ENCODE measurements around the gene DGKI.
A peak's percentile ranks its signal among the peaks of the same experiment; 100 is the strongest.
"Not testable (repeated sequence)": the region's sequence is repeated elsewhere in the genome, so short reads cannot be mapped to it uniquely, and the experiment has no call there.

Gene DGKI

DNA sequence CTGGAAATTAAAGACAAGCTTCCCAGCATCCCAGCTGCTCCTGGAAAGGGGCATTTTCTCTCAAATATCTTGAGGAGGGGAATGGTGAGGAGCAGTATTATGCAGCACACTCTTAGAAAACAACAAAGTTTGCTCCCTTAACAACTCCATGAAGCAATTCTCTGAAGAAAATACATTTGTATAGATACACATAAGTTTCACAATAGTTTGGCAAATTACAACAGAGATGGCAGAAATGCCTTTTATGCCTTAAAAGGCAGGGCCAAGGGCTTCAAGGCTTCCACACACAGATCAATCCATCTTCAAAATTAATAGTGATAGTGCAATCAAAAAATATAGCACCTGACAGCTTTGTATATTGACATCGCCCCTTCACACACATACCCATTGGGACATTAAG is 12.2 kb downstream of the DGKI start:
- DNase-seq: no peak

DNA sequence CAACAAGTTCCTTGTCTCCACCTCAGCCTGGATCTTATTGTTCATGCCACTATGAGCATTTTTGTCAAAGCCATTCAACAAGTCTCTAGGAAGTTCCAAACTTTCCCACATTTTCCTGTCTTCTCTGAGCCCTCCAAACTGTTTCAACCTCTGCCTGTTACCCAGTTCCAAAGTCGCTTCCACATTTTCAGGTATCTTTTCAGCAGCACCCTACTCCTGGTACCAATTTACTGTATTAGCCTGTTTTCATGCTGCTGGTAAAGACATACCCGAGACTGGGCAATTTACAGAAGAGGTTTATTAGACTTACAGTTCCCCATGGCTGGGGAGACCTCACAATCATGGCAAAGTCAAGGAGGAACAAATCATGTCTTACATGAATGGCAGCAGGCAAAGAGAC is 13.8 kb downstream of the DGKI start:
- DNase-seq: not testable (repeated sequence)

DNA sequence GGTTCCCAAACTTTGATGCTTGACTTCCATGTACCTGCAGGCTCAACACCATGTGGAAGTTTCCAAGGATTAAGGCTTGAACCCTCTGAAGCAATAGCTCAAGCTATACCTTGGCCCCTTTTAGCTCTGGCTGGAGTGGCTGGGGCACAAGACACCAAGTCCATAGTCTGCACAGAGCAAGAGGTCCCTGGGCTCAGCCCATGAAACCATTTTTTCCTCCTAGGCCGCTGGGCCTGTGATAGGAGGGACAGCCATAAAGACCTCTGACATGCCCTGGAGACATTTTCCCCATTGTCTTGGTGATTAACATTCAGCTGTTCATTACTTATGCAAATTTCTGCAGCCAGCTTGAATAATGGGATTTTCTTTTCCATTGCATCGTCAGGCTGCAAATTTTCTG is 14.4 kb downstream of the DGKI start:
- DNase-seq: no peak

DNA sequence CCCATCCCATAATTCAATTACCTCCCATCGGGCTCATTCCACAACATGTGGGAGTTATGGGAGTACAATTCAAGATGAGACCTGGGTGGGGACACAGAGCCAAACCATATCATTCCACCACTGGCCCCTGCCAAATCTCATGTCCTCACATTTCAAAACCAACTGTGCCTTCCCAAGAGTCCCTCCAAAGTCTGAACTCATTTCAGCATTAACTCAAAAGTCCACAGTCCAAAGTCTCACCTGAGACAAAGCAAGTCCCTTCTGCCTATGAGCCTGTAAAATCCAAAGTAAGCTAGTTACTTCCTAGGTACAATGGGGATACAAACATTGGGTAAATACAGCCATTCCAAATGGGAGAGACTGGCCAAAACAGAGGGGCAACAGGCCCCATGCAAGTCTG is 15.2 kb downstream of the DGKI start:
- DNase-seq: not testable (repeated sequence)

DNA sequence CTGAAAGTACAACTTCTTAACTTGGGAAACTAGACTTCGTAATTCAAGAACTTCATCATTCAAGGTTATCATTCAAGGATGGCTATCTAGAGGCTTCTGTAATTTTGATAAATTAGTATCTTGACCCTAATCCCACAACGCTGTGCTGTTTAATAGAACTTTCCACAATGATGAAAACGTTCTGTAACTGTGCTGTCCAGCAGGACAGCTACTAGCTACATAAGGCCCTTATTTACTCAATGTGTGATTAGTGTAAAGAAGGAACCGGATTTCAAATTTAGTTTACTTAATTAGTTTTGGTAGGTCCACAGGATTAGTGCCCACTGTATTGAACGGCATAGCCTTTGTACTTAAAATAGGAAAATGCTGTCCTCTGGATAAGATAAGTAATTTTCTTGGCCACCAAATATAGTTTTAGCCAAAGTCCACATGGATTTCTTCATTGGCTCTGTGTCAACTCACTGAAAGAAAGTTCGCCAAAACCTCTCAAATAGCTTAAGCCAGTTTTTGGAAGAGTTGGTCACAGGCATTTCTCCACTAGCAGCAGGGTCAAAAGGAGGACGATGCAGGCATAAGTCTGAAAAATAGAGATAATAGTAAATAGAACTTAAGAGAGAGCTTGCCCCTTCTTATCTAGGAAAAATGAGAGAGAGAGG is 17.3 kb downstream of the DGKI start:
- no peak for DNase-seq

DNA sequence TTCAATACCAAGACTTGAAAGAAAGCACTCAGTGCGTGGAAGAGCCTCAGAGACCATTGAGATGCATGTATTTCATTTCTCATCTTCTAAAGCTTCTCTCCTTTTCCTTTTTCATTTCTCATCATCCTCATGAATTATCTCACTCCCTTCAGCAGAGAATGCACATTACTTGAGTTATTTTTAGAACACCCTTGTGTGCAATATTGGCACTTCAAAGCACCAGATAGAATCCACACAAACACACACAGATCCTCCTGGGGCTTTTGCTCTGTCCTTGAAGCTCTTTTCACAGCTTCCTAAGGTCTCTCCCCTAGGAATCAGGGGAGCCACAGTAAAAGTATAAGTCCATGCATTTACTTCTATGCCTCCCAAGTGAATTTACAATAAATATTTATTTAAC is 18.3 kb downstream of the DGKI start:
- DNase-seq: no peak

DNA sequence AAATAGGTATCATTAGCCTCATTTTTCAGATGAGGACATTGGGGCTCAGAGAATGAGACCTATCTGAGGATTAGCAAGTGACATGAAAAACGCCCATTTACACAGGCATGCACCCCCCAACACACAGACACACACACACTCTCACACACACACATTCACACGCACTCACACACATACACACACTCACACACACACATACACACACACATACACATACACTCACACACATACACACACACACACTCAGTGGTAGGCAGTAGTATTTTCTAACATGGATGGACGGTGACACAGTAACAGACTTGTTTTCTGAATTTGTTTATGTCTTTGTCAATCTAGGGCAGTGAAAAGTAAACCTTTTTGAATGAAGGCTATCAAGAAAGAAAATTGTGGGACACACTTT is 21.3 kb downstream of the DGKI start:
- no peak for DNase-seq

DNA sequence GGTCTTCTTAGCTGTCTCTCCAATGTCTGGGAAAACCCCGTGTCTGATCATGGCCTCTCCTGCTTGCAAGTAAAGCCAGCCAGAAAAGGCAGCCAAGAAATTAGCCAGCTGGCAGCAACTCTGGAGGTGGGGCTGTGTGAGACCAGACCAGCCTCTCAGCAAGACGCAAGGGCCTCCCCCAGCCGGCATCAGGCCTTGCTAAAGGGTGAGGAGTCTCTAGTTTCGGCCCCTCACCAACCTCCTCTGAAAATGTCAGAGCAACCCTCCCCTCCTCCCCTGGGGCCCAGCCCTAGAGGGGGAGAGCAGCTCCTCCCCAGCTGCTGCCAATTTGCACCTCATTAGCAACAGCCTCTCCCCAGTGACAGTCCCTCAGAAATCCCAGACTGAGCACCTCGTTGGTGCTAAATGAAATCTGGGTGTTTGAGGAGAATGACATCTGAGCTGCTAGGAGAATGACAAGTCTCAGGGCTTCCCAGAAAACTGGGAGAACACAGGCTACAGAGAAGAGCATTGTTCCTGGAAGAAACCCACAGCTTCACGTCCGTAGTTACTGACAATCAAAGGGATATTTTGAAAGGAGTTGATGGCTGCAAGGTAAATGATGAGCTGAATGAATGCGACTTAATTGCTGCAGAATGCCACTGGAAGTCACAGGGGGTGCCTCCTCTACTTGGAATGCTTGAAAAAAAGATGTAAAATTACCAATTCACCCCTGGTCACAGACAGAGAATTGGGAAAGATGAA is 25.9 kb downstream of the DGKI start:
- DNase-seq: no peak

DNA sequence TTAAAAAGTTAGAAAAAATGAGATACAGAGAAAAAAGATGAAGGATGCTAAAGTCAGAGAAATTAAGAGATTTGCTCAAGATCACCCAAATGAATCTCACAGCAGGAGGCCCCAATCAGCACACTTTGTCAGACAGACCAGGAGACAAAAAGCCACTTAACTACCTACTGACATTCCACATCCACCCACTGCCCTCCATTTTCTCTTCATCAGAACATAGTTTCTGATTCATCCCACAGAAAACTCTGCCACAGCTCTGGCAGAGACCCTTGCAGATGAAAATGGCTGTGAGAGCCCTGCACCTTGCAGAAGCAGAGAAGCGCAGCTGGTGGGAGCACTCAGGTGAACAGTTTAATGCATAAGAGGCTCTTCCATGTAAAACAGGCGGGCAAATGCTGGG is 26.6 kb downstream of the DGKI start:
- no peak for DNase-seq

DNA sequence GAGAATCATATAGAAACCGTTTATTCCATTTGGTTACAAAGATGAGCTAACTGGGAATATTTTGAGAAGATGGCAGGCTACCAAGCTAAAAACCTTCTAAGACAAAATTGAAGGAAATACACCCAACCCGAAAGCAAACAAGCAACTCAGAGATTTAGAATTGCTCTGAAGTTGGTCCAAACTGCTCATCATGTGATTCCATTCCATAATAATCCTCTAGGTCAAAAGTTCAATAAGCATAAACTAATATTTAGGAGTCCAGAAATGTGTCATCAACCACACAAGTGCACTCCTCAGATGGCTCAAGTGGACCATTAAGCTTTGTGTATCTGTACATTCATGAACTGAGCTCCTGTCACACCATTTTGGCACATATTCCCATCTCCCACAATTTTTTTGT is 28.7 kb downstream of the DGKI start:
- DNase-seq: peak; percentile 97

DNA sequence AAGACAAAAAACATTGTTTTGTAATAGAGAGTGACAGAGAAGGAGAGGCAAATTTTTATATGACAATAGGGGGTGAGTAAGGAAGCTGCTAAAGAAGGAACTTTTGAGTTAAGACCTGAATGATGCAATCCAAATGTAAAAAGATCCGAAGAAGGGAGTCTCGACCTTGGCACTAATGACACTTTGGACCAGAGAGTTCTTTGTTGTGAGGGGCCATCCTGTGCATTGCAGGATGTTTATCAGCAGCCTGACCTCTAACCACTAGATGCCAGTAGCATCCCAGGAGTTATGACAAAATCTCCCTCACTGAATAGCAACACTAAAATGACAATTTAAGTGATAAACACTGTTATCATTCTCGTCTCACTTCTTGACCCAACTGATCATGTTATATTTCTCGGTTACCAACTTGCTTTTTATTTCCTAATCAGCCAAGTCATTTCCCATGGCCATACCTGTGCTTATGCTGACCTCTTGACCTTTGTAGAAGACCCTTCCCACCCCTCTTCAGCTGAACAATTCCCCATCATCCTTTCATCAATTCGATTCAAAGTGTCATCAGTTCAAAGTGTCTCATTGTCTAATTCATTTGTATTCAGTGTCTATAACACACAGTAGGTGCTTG is 30.0 kb downstream of the DGKI start:
- peak; percentile 11 for DNase-seq

DNA sequence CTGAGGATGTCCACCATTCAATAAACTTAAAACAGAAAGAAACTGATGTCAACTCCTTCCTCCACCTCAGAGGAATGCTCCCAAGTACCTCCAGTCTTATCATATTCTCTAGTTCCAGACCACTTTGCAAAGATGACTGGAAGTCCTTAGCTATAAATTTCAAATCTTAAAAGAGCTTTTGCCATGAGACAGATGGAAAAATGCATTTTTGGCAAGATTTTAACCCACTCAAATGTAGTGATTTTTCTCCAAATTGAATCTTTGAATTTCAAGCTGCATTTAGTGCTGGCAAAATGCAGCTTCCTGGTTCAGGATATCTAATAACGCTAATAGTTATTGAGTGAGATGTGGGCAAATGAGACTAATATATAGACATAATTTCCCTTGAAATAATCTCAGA is 33.2 kb downstream of the DGKI start:
- DNase-seq: no peak

DNA sequence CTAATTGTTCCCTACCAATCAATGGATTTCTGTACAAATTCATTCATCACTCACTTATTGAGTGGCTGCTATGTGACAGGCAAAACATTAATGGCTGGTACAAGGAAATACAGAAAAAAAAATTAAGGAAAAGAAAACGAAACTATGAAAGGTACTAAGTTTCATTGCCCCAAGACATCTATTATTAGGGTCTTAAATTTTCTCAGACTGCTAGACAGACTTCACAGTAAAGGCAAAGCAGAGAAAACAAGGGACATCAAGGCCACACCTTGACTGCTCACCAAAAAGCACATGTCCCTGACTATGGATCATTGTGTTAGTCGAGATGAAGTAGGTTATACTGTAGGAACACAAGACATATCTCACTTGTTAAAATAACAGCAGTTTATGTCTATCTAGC is 36.5 kb downstream of the DGKI start:
- DNase-seq: no peak

DNA sequence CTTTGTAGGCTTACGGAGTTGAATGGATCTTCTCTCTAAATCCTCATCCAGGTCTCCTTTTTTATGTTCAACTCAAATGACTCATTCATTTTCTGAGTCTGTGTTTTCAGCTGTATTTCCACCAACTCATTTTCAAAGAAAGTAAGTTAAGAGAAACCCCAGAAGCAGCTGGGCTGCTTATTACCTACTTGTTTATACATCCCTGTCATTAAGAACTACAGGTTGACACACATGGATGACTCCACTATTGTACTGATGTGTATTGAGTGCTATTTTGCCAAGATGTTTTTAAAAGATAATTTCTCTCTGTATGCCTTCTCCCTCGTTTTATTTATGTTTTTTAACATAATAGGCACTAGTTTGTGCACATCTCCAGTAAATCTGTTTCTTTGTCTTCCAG is 41.9 kb downstream of the DGKI start:
- no peak for DNase-seq

DNA sequence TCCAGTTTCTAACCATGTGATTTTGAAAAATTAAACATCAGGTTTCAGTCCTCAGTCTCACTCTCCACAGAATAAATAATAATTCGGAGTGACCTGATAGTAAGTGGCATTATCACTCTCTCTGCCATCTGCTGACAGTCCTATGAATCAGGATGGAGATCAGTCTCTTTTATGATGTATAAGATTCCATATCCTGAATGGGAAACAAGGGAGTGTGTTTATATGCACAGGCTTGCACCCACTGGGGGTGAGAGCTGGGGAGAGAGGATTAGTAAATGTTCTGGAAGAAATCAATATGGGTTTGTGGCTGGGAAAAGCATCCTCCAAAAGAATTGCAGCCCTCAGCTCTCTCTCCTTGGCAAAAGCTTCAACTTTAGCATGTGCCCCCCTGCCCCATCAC is 45.3 kb downstream of the DGKI start:
- DNase-seq: no peak

DNA sequence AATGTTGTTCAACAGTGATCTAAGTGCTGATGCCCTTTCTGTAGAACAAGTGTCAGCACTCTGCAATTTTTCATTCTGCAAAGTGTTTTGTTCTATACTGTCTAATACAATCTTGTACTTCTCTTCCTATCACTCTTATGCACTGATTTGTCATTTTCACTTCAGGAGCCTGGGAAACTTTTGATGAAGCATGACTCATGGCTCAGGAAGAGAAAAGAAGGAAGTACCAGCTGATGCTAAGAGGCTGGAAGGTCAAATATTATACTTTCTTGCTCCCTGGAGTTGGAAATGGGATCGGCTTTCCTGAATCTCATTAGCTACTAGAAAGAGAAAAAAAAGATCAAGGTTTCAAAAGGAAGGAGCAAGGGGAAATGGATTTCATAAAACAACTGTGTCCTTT is 45.8 kb downstream of the DGKI start:
- DNase-seq: peak; percentile 72

DNA sequence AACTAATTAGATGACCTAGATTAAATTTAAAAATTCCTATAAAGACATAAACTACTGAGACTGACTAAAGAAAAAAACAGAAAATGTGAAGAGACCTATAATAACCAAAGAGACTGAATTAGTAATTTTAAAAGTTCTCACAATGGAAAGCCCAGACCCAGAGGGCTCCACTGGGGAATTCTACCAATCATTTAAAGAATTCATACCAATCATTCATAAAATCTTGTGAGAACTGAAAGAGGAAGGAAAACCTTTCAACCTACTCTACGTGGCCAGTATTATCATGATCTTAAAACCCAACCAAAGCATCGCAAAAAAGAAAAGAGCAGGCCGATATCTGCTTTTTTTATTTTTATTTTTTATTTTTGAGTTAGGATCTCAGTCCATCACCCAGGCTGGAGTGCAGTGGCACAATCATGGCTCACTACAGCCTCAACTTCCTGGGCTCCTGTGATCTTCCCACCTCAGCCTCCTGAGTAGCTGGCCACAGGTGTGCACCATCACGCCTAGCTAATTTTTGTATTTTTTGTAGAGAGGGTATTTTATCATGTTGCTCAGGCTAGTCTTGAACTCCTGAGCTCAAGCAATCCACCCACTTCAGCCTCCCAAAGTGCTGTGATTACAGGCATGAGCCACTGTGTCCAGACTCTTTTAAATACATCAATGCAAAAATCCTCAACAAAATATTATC is 48.6 kb downstream of the DGKI start:
- DNase-seq: no peak

DNA sequence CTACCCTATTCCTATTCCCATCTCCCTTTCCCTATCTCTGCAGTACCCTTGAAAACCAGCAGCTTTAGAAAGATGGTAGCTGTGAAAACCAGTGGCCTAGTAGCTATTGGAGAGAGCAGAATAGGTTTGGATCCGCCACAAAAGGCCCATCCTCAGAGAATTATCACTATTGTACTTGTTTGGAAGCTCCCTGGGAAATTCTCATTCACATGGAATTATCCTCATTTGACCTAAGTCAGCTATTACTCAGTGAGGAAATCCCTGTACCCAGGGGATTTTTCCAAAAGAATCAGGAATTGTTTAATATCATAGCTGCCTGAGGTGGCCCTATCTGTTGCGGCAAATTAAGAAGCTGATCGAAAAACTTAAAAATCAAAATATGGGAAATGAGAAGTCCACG is 51.6 kb downstream of the DGKI start:
- no peak for DNase-seq

DNA sequence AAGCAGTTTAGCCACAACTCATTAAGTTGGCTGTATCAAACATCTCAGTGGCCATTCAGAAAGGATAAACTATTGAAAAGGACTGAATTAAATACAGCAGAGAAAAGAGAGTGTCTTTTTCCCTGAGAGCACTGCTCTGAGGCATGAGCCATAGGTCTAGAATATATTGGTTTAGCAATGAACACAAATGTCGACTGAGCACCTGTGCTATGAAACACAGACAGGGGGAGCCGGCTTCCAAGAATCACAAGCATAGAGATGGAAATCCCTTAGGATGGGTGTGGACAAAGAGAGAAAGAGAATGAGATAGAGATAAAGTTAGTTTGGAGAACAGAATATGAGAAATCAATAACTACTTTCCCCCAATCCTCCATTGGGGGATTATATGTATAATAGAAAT is 54.8 kb downstream of the DGKI start:
- no peak for DNase-seq

DNA sequence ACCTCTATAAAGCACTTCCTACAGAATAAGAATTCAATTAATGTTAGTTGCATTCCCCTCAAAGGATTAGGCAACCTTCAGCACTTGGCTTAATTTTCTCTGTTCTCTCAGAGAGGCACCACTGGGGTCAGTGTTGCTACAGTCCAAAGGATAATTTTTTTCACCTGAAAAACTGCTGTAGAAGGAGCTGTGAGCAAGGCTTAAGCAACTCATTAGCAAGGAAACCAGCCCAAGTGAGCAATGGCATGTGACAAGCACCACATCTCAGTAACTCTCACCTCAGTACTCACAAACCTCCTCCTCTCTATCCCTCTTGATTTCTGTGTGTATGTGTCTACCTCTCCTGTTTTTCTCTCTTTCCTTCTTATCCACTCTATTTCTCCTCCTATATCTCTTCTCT is 55.9 kb downstream of the DGKI start:
- no peak for DNase-seq

DNA sequence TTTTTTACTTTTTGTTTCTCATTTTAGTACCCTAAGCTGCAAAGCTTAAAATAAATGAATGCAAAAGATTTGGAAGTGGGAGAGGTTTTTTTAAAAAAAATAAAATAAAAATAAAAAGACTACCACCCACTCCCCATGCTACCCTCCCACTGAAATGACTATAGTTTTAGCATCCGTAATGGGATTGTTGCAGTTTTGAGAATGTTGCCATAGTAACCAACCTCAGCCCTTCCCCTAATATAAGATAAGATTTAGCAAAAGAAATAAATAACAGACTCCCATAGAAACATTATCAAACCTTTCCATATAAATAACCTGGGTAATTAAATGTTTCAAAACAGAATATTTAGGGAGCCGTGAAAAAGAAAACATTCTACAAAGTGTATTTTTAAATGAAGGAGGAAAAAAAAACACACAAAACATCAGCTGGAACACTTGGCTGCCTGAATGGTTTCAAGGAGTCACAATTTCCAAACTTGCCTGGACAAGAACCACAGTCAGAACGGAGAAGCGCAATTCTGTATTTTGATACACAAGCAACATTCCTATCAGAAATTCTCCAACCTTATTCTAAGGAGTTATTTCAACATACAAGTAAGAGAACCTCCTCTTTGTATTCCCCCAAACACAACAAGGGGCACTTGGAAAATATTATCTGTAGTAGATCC is 57.4 kb downstream of the DGKI start:
- no peak for DNase-seq

DNA sequence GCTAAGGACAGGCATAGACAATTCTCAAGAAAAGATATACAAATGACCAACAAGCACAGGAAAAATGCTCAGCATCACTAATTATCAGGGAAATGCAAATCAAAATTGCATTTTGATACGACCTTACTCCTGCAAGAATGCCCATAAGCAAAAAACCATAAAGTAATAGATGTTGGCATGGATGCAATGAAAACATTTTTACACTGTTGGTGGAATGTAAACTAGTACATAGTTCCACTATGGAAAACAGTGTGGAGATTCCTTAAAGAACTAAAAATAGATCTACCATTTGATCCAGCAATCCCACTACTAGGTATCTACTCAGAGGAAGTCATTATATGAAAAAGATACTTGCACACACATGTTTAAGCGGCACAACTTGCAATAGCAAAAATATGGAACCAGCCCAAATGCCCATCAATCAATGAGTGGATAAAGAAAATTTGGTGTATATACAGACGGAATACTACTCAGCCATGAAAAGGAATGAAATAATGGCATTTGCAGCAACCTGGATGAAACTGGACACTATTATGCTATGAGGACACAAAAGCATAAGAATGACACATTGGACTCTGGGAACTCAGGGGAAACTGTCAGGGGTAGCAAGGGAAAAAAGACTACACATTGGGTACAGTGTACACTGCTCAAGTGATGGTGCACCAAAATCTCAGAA is 59.3 kb downstream of the DGKI start:
- DNase-seq: no peak

DNA sequence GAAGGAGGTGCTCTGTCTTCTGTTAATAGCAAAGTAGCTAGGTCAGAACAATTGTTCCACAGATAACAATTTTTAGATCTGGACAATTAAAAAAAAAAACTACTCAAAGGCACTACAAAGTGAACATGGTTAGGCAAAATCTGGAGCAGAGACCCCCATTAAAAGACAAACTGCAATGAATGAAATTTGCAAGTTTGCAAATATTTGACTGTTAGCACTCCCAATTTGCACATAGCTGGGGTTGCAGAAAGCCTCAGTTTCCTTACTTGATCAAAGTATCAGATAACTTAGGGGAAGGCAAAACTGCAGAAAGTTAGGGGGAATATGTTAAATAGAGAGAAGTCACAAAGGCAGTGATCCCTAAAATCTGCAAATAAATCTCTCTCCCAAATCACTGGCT is 68.3 kb downstream of the DGKI start:
- DNase-seq: no peak

Data from HCEC 1CT (cell line).